CD4-positive, CD25-positive, alpha-beta regulatory T cell (primary cell): ENCODE data around the gene COLQ. TPM values are rescaled to one million over a fixed set of nuclear protein-coding genes. Genes with fewer than 3 reads are reported as not detected.

ENCODE experiments used
- ATAC-seq, 2 donors: fragments of 150-1000 bp; cut with Tn5 transposase; one replicate each; pipeline ENCODE4 v1.10.0; 2021; ENCODE audit warnings: low read depth in 2 of 2, moderate number of reproducible peaks in 2 of 2, moderate library complexity in 1 of 2
- DNase-seq, 3 donors: peaks; one replicate each; pipeline versions ENCODE4 v3.0.0 to v3.0.0-alpha.2; 2012 to 2022; ENCODE audit warnings: mixed read lengths in 1 of 3
- H3K27ac ChIP-seq: one replicate; pipeline ENCODE4 v1.7.0; 2013; ENCODE audit warnings: mild to moderate bottlenecking, low read length; ENCODE audit not compliant: insufficient read depth, poor library complexity, severe bottlenecking
- H3K27me3 ChIP-seq: one replicate; pipeline ENCODE4 v1.7.0; 2013; ENCODE audit warnings: low read length; ENCODE audit not compliant: control insufficient read depth, insufficient read depth
- H3K36me3 ChIP-seq: one replicate; pipeline ENCODE4 v1.7.0; 2013; ENCODE audit warnings: mild to moderate bottlenecking, low read length, moderate library complexity; ENCODE audit not compliant: control insufficient read depth, insufficient read depth
- H3K4me1 ChIP-seq: 2 replicates; pipeline ENCODE4 v1.7.0; 2013; ENCODE audit warnings: mild to moderate bottlenecking, low read length; ENCODE audit not compliant: insufficient read depth, control insufficient read depth, poor library complexity, severe bottlenecking
- H3K4me3 ChIP-seq: one replicate; pipeline ENCODE4 v1.7.0; 2013; ENCODE audit warnings: low read depth, mild to moderate bottlenecking, low read length, moderate library complexity
- H3K9me3 ChIP-seq, 2 experiments: 1 replicate in 1 of 2; 2 replicates in 1 of 2; pipeline ENCODE4 v1.7.0; 2013; ENCODE audit warnings: low read length in 2 of 2, mild to moderate bottlenecking in 1 of 2, moderate library complexity in 1 of 2; ENCODE audit not compliant: control insufficient read depth in 2 of 2
- H3K27ac Mint-ChIP-seq, 3 donors: one replicate each; pipeline ENCODE4 v1.8.0; 2020 to 2022; ENCODE audit warnings: mild to moderate bottlenecking in 3 of 3, mixed read lengths in 3 of 3, moderate library complexity in 2 of 3
- H3K27me3 Mint-ChIP-seq: one replicate; pipeline ENCODE4 v1.8.0; 2022; ENCODE audit warnings: mild to moderate bottlenecking, mixed read lengths
- H3K36me3 Mint-ChIP-seq: one replicate; pipeline ENCODE4 v1.8.0; 2020; ENCODE audit warnings: mixed read lengths
- H3K4me1 Mint-ChIP-seq, 4 donors: one replicate each; pipeline ENCODE4 v1.8.0; 2020 to 2022; ENCODE audit warnings: mixed read lengths in 4 of 4, mild to moderate bottlenecking in 1 of 4
- H3K4me3 Mint-ChIP-seq, 4 donors: one replicate each; pipeline ENCODE4 v1.8.0; 2020 to 2022; ENCODE audit warnings: mild to moderate bottlenecking in 4 of 4, mixed read lengths in 4 of 4, moderate library complexity in 3 of 4
- H3K9me3 Mint-ChIP-seq, 7 donors: one replicate each; pipeline ENCODE4 v1.8.0; 2020 to 2022; ENCODE audit warnings: mixed read lengths in 7 of 7, mild to moderate bottlenecking in 3 of 7, moderate library complexity in 2 of 7
- polyA plus RNA-seq, 4 donors: library from polyadenylated mRNA; unstranded; fragments of 300-500 nt; fragmentation: Illumina TruSeq; gene quantifications; one replicate each; pipeline ENCODE4 v1.2.3, GENCODE V29; 2021
- total RNA-seq: library from RNA; stranded (reverse); gene quantifications from one replicate; pipeline ENCODE4 v1.2.3, GENCODE V29; 2022

The COLQ gene
- total and polyA plus RNA-seq, 5 donors from 2014 or later, result 0.60 to 5.1 (median 1.0) TPM

GRCh38 chr3:15510493-15510892 lies 11.0 kb downstream of the COLQ start:
- Mint-ChIP-seq H3K4me1 (peaks cover 3 to 6% (median 5%) of the 10 kb centered on the region in 4 donors), H3K27ac (no peak overlapping the region), H3K4me3 (no peak overlapping the region), H3K27me3 (no peaks in the 10 kb centered on the region), H3K9me3 (no peaks in the 10 kb centered on the region), H3K36me3 (no peaks in the 10 kb centered on the region)
- Histone ChIP-seq H3K4me3 (no peak overlapping the region), H3K36me3 (no peaks in the 10 kb centered on the region), H3K9me3 (no peaks in the 10 kb centered on the region), H3K27me3 (no peaks in the 10 kb centered on the region), H3K4me1 (no peaks in the 10 kb centered on the region), H3K27ac (no peak overlapping the region)
- no peak for DNase-seq
- ATAC-seq, result no peak

GRCh38 chr3:15506571-15506970 lies 14.9 kb downstream of the COLQ start:
- no peaks in the 10 kb centered on the region for H3K36me3 ChIP-seq
- H3K9me3 Mint-ChIP-seq, result no peaks in the 10 kb centered on the region
- H3K4me1 ChIP-seq, result no peaks in the 10 kb centered on the region
- no peak overlapping the region for H3K27ac Mint-ChIP-seq
- DNase-seq (no peak), ATAC-seq (no peak)
- H3K4me3 ChIP-seq, result no peak overlapping the region
- peaks cover 2 to 9% (median 5%) of the 10 kb centered on the region in 4 donors for H3K4me1 Mint-ChIP-seq
- no peak overlapping the region for H3K4me3 Mint-ChIP-seq
- no peaks in the 10 kb centered on the region for H3K27me3 Mint-ChIP-seq
- no peaks in the 10 kb centered on the region for H3K27me3 ChIP-seq
- H3K9me3 ChIP-seq, result no peaks in the 10 kb centered on the region
- H3K27ac ChIP-seq, result no peak overlapping the region
- H3K36me3 Mint-ChIP-seq, result no peaks in the 10 kb centered on the region

GRCh38 chr3:15505479-15506165 lies 15.9 kb downstream of the COLQ start:
- ATAC-seq (no peak), DNase-seq (no peak)
- Mint-ChIP-seq H3K27me3 (no peaks in the 10 kb centered on the region), H3K9me3 (no peaks in the 10 kb centered on the region), H3K36me3 (no peaks in the 10 kb centered on the region), H3K27ac (no peak overlapping the region), H3K4me1 (peaks cover 1 to 10% (median 5%) of the 10 kb centered on the region in 4 donors), H3K4me3 (no peak overlapping the region)
- Histone ChIP-seq H3K4me3 (no peak overlapping the region), H3K36me3 (no peaks in the 10 kb centered on the region), H3K27ac (no peak overlapping the region), H3K9me3 (no peaks in the 10 kb centered on the region), H3K4me1 (no peaks in the 10 kb centered on the region), H3K27me3 (no peaks in the 10 kb centered on the region)

- Histone ChIP-seq H3K36me3 (no peaks in the 10 kb centered on the region), H3K4me3 (no peak overlapping the region), H3K27ac (no peak overlapping the region), H3K4me1 (no peaks in the 10 kb centered on the region), H3K9me3 (no peaks in the 10 kb centered on the region), H3K27me3 (no peaks in the 10 kb centered on the region)
- H3K36me3 Mint-ChIP-seq, result no peaks in the 10 kb centered on the region
- no peaks in the 10 kb centered on the region for H3K27me3 Mint-ChIP-seq
- H3K27ac Mint-ChIP-seq, result no peak overlapping the region
- no peak overlapping the region for H3K4me3 Mint-ChIP-seq
- ATAC-seq (no peak), DNase-seq (no peak)
- H3K9me3 Mint-ChIP-seq, result no peaks in the 10 kb centered on the region
- peaks cover 7 to 16% (median 10%) of the 10 kb centered on the region in 4 donors for H3K4me1 Mint-ChIP-seq
These were observed 18.9 kb downstream of the COLQ start for GRCh38 chr3:15502616-15503015.

- Mint-ChIP-seq H3K27me3 (no peaks in the 10 kb centered on the region), H3K27ac (no peak overlapping the region), H3K36me3 (no peaks in the 10 kb centered on the region), H3K9me3 (no peaks in the 10 kb centered on the region), H3K4me1 (peaks cover 7 to 16% (median 9%) of the 10 kb centered on the region in 4 donors), H3K4me3 (no peak overlapping the region)
- ATAC-seq (no peak), DNase-seq (no peak)
- Histone ChIP-seq H3K36me3 (no peaks in the 10 kb centered on the region), H3K4me1 (no peaks in the 10 kb centered on the region), H3K9me3 (no peaks in the 10 kb centered on the region), H3K27me3 (no peaks in the 10 kb centered on the region), H3K27ac (no peak overlapping the region), H3K4me3 (no peak overlapping the region)
These were observed 20.4 kb downstream of the COLQ start for GRCh38 chr3:15501126-15501525.

- H3K36me3 ChIP-seq, result no peaks in the 10 kb centered on the region
- ATAC-seq, result no peak
- Mint-ChIP-seq H3K4me1 (peaks cover 7 to 16% (median 9%) of the 10 kb centered on the region in 4 donors), H3K9me3 (no peaks in the 10 kb centered on the region), H3K36me3 (no peaks in the 10 kb centered on the region), H3K27me3 (no peaks in the 10 kb centered on the region), H3K27ac (peak overlapping the region in 2 of 3 donors; percentile 53 to 70), H3K4me3 (no peak overlapping the region)
- DNase-seq, result no peak
- H3K4me3 ChIP-seq, result no peak overlapping the region
- H3K9me3 ChIP-seq, result no peaks in the 10 kb centered on the region
- H3K27ac ChIP-seq, result no peak overlapping the region
- H3K27me3 ChIP-seq, result no peaks in the 10 kb centered on the region
- no peaks in the 10 kb centered on the region for H3K4me1 ChIP-seq
These were observed 21.3 kb downstream of the COLQ start for GRCh38 chr3:15500107-15500724.

- Histone ChIP-seq H3K27me3 (no peaks in the 10 kb centered on the region), H3K9me3 (no peaks in the 10 kb centered on the region), H3K36me3 (no peaks in the 10 kb centered on the region), H3K4me1 (no peaks in the 10 kb centered on the region), H3K27ac (no peak overlapping the region), H3K4me3 (no peak overlapping the region)
- H3K4me3 Mint-ChIP-seq, result no peak overlapping the region
- H3K27ac Mint-ChIP-seq, result no peak overlapping the region
- H3K4me1 Mint-ChIP-seq, result peaks cover 6 to 16% (median 7%) of the 10 kb centered on the region in 4 donors
- H3K36me3 Mint-ChIP-seq, result no peaks in the 10 kb centered on the region
- no peaks in the 10 kb centered on the region for H3K27me3 Mint-ChIP-seq
- no peak for DNase-seq
- H3K9me3 Mint-ChIP-seq, result no peaks in the 10 kb centered on the region
- no peak for ATAC-seq
These were observed 22.0 kb downstream of the COLQ start for GRCh38 chr3:15499536-15499935.
